ENCODE results near the gene KCNC2. TPM values are rescaled to one million over a fixed set of nuclear protein-coding genes. Genes with fewer than 3 reads are reported as not detected.

The KCNC2 gene
- total RNA-seq (2021; ENCODE audit: unreplicated experiment), result not detected
- polyA plus RNA-seq (2012; ENCODE audit: insufficient read length), result not detected
- Bru-seq, nascent RNA, result percentile 5 among the genes with signal in this experiment
- BruChase-seq, experiment 1, labeled RNA remaining after a 2-hour chase, result percentile 11 among the genes with signal in this experiment
- BruChase-seq, experiment 2, labeled RNA remaining after a 6-hour chase, result percentile 6 among the genes with signal in this experiment
- long read RNA-seq, result 0 reads

GRCh38 chr12:75209812-75210138 lies at the start of gene KCNC2:
Gene KCNC2 (minus strand): TSS chr12:75209839.
- no peaks in the 10 kb centered on the region for H3K36me3 ChIP-seq (ENCODE audit: control insufficient read depth, insufficient read depth, low read length)
- no peak within 1 kb of the TSS for H3K4me3 ChIP-seq (ENCODE audit: low read depth in 2 of 2, low read length in 2 of 2)
- no peak within 1 kb of the TSS for H3K27ac ChIP-seq (ENCODE audit: low read length)
- in situ Hi-C loops (cut with HindIII; ENCODE audit: low pct_unique_long_range_greater_than_20kb, low sequenced_read_pairs), result no loop called here
- ATAC-seq, result no peak
- no peaks in the 10 kb centered on the region for H3K4me1 ChIP-seq (ENCODE audit: control insufficient read depth, insufficient read depth, low read length)
- no peaks in the 10 kb centered on the region for H3K27me3 ChIP-seq (ENCODE audit: control insufficient read depth, insufficient read depth, low read length)
- POLR2A ChIA-PET, result no interaction called here
- BruUV-seq (replicated peaks), result no TSS peak
- TF ChIP-seq REST (IDR thresholded peaks at IDR 0.05; ENCODE audit: insufficient read depth in 1 of 2, low read depth in 2 of 2, low read length in 1 of 2), result no peak
- no peak for TF ChIP-seq TCF7L2 (IDR thresholded peaks at IDR 0.05; ENCODE audit: low read depth, low read length)
- no peak for TF ChIP-seq POLR2AphosphoS5 (IDR thresholded peaks at IDR 0.05; ENCODE audit: low read depth, low read length)
- no peak for TF ChIP-seq SIN3A (IDR thresholded peaks at IDR 0.05; ENCODE audit: borderline replicate concordance, insufficient read depth, low read depth, low read length)
- TF ChIP-seq CTCF (IDR thresholded peaks at IDR 0.05), result no peak
- intact Hi-C loops (cut with micrococcal nuclease; ENCODE audit: unreplicated experiment), result no loop called here
- H3K9me3 ChIP-seq (ENCODE audit: control insufficient read depth, insufficient read depth, low read depth, low read length), result peaks cover 3% of the 10 kb centered on the region; the same call in 1 of the 2 replicates
- no peak for DNase-seq (ENCODE audit: low read depth, low spot score)
- CTCF ChIA-PET, result no interaction called here

GRCh38 chr12:75259143-75259542 lies 49.5 kb upstream of the KCNC2 start:
- DNase-seq (ENCODE audit: low read depth, low spot score), result no peak
- ATAC-seq, result no peak
- no TSS peak for BruUV-seq (replicated peaks)
- intact Hi-C loops (cut with micrococcal nuclease; ENCODE audit: unreplicated experiment) (no loop called here), in situ Hi-C loops (cut with HindIII; ENCODE audit: low pct_unique_long_range_greater_than_20kb, low sequenced_read_pairs) (no loop called here)
- H3K4me3 ChIP-seq (ENCODE audit: low read depth in 2 of 2, low read length in 2 of 2), result no peak overlapping the region
- no peaks in the 10 kb centered on the region for H3K27me3 ChIP-seq (ENCODE audit: control insufficient read depth, insufficient read depth, low read length)
- no peak for TF ChIP-seq POLR2AphosphoS5 (IDR thresholded peaks at IDR 0.05; ENCODE audit: low read depth, low read length)
- TF ChIP-seq REST (IDR thresholded peaks at IDR 0.05; ENCODE audit: insufficient read depth in 1 of 2, low read depth in 2 of 2, low read length in 1 of 2), result no peak
- no peak for TF ChIP-seq SIN3A (IDR thresholded peaks at IDR 0.05; ENCODE audit: borderline replicate concordance, insufficient read depth, low read depth, low read length)
- no peak for TF ChIP-seq CTCF (IDR thresholded peaks at IDR 0.05)
- no peak for TF ChIP-seq TCF7L2 (IDR thresholded peaks at IDR 0.05; ENCODE audit: low read depth, low read length)
- H3K27ac ChIP-seq (ENCODE audit: low read length), result no peak overlapping the region
- H3K9me3 ChIP-seq (ENCODE audit: control insufficient read depth, insufficient read depth, low read depth, low read length), result no peaks in the 10 kb centered on the region
- POLR2A ChIA-PET, result no interaction called here
- CTCF ChIA-PET, result no interaction called here
- no peaks in the 10 kb centered on the region for H3K4me1 ChIP-seq (ENCODE audit: control insufficient read depth, insufficient read depth, low read length)
- no peaks in the 10 kb centered on the region for H3K36me3 ChIP-seq (ENCODE audit: control insufficient read depth, insufficient read depth, low read length)
